Stimulated activated CD4-positive, alpha-beta T cell treated with anti-CD3 and anti-CD28 coated beads, Interleukin-12 subunit alpha, Interleukin-12 subunit beta, amount 100 ng/mL, for 24 hours (primary cell): Measurements from ENCODE around the gene DKKL1.

Experiments used
- DNase-seq, 2 experiments: peaks; one replicate each; pipeline ENCODE4 v3.0.0-alpha.2; 2020; ENCODE audit warnings: low read depth in 2 of 2

Gene DKKL1

GRCh38 chr19:49338023-49338677 lies 25.5 kb upstream of the DKKL1 start:
- DNase-seq, result no peak

GRCh38 chr19:49338691-49339300 lies 24.9 kb upstream of the DKKL1 start:
- DNase-seq, result no peak

GRCh38 chr19:49339301-49340068 lies 24.2 kb upstream of the DKKL1 start:
- no peak for DNase-seq

- no peak for DNase-seq
These were observed 23.4 kb upstream of the DKKL1 start for GRCh38 chr19:49340069-49340864.

- DNase-seq, result no peak
These were observed 22.6 kb upstream of the DKKL1 start for GRCh38 chr19:49340865-49341718.

GRCh38 chr19:49342291-49342721 lies 21.4 kb upstream of the DKKL1 start:
- DNase-seq, result no peak

GRCh38 chr19:49343123-49343522 lies 20.6 kb upstream of the DKKL1 start:
- no peak for DNase-seq

GRCh38 chr19:49344505-49345423 lies 18.9 kb upstream of the DKKL1 start:
- DNase-seq, result no peak

GRCh38 chr19:49347191-49347590 lies 16.5 kb upstream of the DKKL1 start:
- DNase-seq, result no peak

- no peak for DNase-seq
These were observed 15.8 kb upstream of the DKKL1 start for GRCh38 chr19:49347835-49348234.

- DNase-seq, result no peak
These were observed 15.1 kb upstream of the DKKL1 start for GRCh38 chr19:49348305-49349189.

GRCh38 chr19:49349567-49349966 lies 14.1 kb upstream of the DKKL1 start:
- DNase-seq, result no peak

GRCh38 chr19:49355909-49356353 lies 7.7 kb upstream of the DKKL1 start:
- DNase-seq, result no peak

- no peak for DNase-seq
These were observed 7.3 kb upstream of the DKKL1 start for GRCh38 chr19:49356382-49356781.

- DNase-seq, result no peak
These were observed 6.5 kb upstream of the DKKL1 start for GRCh38 chr19:49357186-49357585.

GRCh38 chr19:49359851-49360820 lies 3.5 kb upstream of the DKKL1 start:
- DNase-seq, result no peak

GRCh38 chr19:49361438-49362047 lies 2.1 kb upstream of the DKKL1 start:
- no peak for DNase-seq
